ENCODE data around the gene MEI1. TPM values are rescaled to one million over a fixed set of nuclear protein-coding genes. Genes with fewer than 3 reads are reported as not detected.
"Not testable (repeated sequence)": the region's sequence is repeated elsewhere in the genome, so short reads cannot be mapped to it uniquely, and the experiment has no call there.

Gene MEI1
- total RNA-seq, 1 experiment from 2014 or later: 2.6 TPM

GRCh38 chr22:41676134-41676533 is 23.2 kb upstream of the MEI1 start:
- in situ Hi-C loops (cut with HindIII; ENCODE audit: low pct_unique_long_range_greater_than_20kb, low sequenced_read_pairs): no loop called here
- DNase-seq (ENCODE audit: low read depth): no peak

DNA sequence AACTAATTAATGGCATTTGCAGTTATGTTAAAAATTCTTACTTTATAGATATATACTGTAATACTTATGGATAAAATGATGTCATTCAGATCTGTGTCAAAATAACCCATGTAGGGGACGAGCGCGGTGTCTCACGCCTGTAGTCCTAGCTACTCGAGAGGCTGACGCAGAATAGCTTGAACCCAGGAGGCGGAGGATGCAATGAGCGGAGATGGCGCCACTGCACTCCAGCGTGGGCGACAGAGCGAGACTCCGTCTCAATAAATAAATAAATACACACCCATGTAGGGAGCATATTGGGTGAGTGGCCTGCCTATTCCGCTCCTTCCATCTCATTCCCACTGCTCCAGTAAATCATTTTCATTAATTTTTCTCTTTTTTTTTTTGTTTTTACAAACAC is 17.7 kb upstream of the MEI1 start:
- in situ Hi-C loops (cut with HindIII; ENCODE audit: low pct_unique_long_range_greater_than_20kb, low sequenced_read_pairs): no loop called here
- peak; percentile 58 for DNase-seq (ENCODE audit: low read depth)

DNA sequence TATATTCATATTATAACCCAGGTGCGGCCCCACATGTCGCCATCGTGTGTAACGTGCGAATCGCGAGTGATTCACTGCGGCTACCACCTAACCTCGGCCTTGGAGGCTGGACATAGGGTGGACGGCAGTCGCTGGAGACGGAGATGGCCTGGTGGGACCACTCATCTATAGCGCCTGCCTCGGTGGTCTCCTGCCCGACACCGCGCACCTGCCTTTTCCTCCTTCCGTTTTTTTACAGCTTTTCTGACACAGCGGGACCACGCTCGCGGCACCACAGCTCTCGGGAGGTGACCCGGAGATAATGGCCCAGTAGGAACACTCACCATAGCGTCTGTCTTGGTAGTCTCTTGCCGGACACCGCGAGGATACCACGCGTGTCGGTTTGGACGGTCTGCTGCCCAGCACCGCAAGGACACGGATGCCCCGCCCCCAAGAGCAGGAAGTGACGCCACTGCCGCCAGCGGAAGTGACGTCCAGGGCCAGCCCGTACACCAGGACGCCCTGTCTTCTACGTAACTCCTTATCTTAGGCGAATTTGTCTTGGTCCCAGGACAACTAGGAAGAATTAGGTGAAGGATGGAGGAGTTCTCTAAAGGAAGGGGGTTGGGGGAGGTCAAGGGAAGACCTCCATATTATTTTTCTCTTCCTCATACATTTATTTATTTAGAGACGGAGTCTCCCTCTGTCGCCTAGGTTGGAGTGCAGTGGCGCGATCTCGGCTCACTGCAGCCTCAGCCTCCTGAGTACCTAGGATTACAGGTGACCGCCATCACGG is 17.1 kb upstream of the MEI1 start:
- peak; percentile 86 for DNase-seq (ENCODE audit: low read depth)
- in situ Hi-C loops (cut with HindIII; ENCODE audit: low pct_unique_long_range_greater_than_20kb, low sequenced_read_pairs): no loop called here

- in situ Hi-C loops (cut with HindIII; ENCODE audit: low pct_unique_long_range_greater_than_20kb, low sequenced_read_pairs): no loop called here
- no peak for DNase-seq (ENCODE audit: low read depth)
Observed at GRCh38 chr22:41683052-41683451, 16.3 kb upstream of the MEI1 start.

DNA sequence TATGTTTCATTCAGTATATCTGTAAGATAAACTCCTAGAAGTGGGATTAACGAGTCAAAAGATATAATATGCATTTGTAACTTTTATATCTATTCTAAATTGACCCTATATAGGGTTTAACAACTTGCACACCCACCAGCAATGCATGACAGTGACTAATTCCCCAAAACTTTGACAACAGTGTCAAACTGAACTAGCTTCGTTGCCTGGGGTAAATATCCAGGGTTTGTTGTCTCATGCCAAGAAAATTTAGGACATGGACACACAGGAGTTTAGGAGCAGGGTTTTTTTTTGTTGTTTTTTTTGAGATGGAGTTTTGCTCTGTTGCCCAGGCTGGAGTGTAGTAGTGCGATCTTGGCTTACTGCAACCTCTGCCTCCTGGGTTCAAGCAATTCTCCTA is 15.7 kb upstream of the MEI1 start:
- DNase-seq (ENCODE audit: low read depth): no peak
- in situ Hi-C loops (cut with HindIII; ENCODE audit: low pct_unique_long_range_greater_than_20kb, low sequenced_read_pairs): no loop called here

DNA sequence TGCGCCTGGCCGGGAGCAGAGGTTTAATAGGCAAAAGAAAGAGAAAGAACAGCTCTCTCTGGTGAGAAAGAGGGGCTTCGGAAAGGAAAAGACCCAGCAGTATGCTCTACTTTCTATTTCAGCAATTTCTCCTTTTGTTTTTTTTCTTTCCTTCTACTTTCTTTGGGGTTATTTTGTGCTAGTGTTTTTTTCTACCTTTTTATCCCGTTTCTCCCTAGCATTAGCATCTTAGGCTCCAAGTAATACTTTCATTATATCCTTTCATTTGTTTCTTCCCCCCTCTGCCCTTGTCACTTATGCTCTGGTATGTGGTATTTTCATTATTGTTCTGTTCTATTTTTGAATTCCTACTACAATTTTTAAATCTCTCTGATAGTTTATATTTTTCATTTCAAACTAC is 15.1 kb upstream of the MEI1 start:
- in situ Hi-C loops (cut with HindIII; ENCODE audit: low pct_unique_long_range_greater_than_20kb, low sequenced_read_pairs): no loop called here
- DNase-seq (ENCODE audit: low read depth): no peak

DNA sequence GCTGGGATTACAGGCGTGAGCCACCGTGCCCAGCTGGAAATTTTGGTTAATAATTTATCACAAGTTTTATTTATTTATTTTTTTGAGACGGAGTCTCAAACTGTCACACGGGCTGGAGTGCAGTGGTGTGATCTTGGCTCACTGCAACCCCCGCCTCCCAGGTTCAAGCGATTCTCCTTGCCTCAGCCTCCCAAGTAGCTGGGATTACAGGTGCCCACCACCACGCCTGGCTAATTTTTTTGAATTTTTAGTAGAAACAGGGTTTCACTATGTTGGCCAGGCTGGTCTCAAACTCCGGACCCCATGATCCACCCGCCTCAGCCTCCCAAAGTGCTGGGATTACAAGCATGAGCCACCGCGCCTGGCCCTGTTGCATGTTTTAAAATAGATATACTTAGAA is 12.4 kb upstream of the MEI1 start:
- DNase-seq (ENCODE audit: low read depth); in situ Hi-C loops (cut with HindIII; ENCODE audit: low pct_unique_long_range_greater_than_20kb, low sequenced_read_pairs): not testable (repeated sequence)

DNA sequence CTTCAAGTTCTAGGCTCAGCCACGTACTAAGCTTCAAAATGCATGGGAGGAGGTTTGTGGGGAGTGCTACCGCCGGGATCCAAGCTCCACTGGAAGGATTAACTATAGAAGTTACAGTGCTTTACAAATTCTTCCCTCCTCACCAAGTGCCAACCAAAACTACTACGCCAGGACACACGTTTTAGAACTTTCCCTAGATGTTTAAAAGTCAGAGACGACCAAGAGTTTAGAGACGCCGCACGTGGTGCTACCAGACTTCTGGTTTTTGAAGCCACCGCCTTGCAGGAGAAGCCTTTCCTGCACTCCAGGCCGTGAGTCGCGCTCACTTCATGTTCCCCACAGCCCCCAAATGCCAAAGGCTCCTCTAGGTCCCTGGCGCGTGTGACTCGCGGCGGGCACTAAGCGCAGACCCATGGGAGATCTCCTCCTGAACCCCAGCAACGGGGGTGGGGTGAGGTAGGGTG is 11.4 kb upstream of the MEI1 start:
- peak; percentile 51 for DNase-seq (ENCODE audit: low read depth)
- in situ Hi-C loops (cut with HindIII; ENCODE audit: low pct_unique_long_range_greater_than_20kb, low sequenced_read_pairs): no loop called here

DNA sequence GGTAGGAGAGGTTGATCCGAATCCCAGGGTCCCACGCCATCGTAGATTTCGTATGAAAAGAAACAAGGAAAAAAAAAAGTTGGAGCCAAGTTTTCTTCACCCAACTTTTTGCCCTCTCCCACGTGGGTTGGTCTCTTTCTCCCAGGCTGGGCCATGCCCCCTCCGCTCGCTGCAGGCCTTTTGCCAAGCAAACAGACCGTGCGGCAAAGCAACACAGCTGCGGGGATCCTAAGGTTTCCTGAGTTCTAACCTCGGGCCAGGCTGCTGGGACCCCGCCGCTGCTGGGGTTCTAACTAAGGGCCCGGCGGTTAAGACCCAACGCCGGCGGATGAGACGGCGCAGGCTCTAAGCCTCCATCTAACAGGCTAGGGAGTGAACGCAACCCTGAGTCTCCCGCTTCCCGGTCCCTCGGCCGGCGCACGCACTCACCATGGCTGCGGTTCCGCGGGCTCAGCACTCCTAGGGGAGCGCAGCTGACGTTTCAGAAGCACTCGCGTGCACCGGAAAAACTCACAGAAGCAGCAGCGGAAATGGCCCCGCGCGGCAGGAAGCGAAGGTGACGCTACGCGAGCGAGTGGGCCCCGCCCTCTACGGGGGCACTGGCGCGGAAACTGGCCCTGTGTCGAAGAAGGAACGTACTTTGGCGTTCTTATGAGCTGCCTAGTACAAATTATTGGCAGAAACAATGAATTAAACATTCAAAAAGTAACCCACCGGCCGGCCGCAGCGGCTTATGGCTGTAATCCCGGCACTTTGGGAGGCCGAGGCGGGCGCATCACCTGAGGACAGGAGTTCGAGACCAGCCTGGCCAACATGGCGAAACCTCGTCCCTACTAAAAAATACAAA is 10.7 kb upstream of the MEI1 start, which contains the start of gene SNU13:
TSS of gene SNU13 (minus strand) at position 503 of the 847 bp plus-strand sequence. CDS start at position 432, 71 bp downstream.
- DNase-seq (ENCODE audit: low read depth): peak; percentile 87
- in situ Hi-C loops (cut with HindIII; ENCODE audit: low pct_unique_long_range_greater_than_20kb, low sequenced_read_pairs): no loop called here

- in situ Hi-C loops (cut with HindIII; ENCODE audit: low pct_unique_long_range_greater_than_20kb, low sequenced_read_pairs): no loop called here
- no peak for DNase-seq (ENCODE audit: low read depth)
Observed at GRCh38 chr22:41690476-41690875, 8.8 kb upstream of the MEI1 start.

- DNase-seq (ENCODE audit: low read depth): no peak
- in situ Hi-C loops (cut with HindIII; ENCODE audit: low pct_unique_long_range_greater_than_20kb, low sequenced_read_pairs): no loop called here
Observed at GRCh38 chr22:41695211-41695610, 4.1 kb upstream of the MEI1 start.

DNA sequence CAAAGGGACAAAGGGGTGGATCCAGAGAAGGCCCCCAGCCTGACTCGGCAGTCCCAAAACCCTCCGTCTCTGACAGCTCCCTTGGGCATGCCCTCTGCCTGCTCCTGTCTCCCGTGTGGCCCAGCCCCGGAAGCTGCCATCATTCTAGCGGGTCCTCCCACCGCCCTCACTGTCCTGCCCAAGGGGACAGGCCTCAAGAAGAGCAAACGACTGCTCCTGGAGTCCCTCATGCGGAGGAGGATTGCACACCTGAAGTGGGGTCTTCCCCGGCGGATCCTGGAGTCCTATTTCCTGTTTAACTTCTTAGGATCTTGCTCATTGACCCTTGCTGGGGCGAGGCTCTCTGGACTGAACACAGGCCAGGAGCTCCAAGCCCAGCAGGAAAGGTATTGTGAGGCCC is 2.6 kb upstream of the MEI1 start:
- in situ Hi-C loops (cut with HindIII; ENCODE audit: low pct_unique_long_range_greater_than_20kb, low sequenced_read_pairs): no loop called here
- no peak for DNase-seq (ENCODE audit: low read depth)

DNA sequence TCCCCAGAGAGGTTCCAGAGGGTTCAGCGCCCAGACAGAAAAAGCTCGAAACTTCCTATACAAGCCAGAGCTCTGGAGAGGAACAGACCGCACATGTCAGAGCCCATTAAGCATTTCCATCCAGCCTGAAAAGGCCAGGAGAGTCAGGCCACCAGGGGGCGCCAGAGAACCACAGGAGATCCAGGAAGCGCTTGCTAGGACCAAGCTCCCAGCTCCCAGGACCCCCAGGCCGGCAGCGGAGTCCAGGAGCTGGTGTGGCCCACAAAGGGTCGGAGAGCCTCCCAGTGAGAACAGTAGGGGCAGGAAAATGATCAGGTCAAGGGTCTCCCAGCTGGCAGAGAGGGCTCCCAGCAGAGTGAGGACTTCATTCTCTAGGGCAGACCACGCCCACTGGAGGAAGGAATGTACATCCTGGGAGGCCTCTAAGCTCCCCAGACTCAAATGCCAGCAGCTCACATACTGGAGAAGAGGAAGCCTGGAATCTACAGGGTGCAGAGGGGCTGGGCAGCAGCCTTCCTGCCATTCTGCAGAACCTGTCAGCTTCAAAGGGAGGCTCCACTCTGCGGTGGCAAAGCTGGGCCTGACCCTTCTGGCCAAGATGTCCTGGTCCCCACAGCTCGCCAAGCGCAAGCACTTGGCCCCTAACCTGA is 2.1 kb upstream of the MEI1 start:
- DNase-seq (ENCODE audit: low read depth): peak; percentile 88
- in situ Hi-C loops (cut with HindIII; ENCODE audit: low pct_unique_long_range_greater_than_20kb, low sequenced_read_pairs): no loop called here

DNA sequence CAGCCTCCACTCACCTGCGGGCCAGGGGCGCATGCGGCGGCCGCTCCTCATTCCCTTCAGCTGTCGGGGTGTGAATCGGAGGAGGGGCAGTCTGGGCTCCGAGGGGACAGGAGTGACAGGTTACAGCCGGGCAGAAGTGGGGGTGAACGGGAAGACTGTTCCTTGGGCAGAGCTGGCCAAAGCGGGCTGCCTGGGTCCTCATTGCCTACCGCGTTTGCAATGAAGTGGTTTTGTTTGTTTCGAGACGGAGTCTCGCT is 733 bp downstream of the MEI1 start:
- in situ Hi-C loops (cut with HindIII; ENCODE audit: low pct_unique_long_range_greater_than_20kb, low sequenced_read_pairs): no loop called here
- DNase-seq (ENCODE audit: low read depth): no peak

DNA sequence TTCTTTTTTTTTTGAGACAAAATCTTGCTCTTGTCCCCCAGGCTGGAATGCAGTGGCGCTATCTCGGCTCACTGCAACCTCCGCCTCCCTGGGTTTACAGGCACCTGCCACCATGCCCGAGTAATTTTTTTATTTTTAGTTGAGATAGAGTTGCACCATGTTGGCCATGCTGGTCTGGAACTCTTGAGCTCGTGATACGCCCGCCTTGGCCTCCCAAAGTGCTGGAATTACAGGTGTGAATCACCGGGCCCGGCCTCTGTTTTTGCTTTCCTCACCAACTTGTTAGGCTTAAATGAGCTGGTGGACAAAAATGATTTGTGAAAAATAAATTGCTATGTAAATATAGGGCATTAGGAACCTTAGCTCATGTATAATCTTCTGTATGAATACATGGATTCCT is 3.5 kb downstream of the MEI1 start:
- in situ Hi-C loops (cut with HindIII; ENCODE audit: low pct_unique_long_range_greater_than_20kb, low sequenced_read_pairs): no loop called here

GRCh38 chr22:41709341-41709740 is 10.0 kb downstream of the MEI1 start:
- in situ Hi-C loops (cut with HindIII; ENCODE audit: low pct_unique_long_range_greater_than_20kb, low sequenced_read_pairs): no loop called here
- DNase-seq (ENCODE audit: low read depth): no peak

More for the DNA sequence above, 3.5 kb downstream of the MEI1 start:
- no peak for DNase-seq (ENCODE audit: low read depth)

DNA sequence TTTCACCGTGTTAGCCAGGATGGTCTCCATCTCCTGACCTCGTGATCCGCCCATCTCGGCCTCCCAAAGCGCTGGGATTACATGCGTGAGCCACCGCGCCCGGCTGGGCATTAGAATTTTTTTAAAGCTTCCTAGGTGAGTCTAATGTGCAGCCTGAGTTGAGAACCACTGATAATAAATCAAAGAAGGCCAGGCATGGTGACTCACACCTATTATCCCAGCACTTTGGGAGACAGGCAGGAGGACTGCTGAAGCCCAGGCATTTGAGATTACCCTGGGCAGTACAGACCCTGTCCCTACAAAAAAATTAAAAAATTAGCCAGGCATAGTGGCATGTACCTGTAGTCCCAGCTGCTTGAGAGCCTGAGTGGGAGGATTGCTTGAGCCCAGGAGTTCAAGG is 13.7 kb downstream of the MEI1 start:
- DNase-seq (ENCODE audit: low read depth): peak; percentile 51
- in situ Hi-C loops (cut with HindIII; ENCODE audit: low pct_unique_long_range_greater_than_20kb, low sequenced_read_pairs): no loop called here

DNA sequence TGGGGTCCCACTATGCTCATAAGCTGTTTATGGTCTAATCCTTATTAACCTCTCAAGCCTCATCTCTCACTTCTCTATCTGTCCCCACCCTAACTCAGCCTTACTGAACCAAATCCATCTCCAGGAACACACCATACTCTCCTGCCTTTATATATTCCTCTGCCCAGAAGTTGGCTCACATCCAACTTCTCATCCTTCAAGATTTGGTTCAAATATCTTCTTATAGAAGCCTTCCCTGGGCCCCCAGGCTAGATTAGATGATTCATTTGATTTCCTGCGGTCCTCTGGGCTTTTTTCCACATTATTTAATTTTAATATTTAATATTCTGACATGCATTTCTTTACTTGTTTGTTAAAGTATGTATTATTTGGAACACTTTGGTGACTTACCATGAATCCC is 23.2 kb downstream of the MEI1 start:
- DNase-seq (ENCODE audit: low read depth): no peak
- in situ Hi-C loops (cut with HindIII; ENCODE audit: low pct_unique_long_range_greater_than_20kb, low sequenced_read_pairs): no loop called here

DNA sequence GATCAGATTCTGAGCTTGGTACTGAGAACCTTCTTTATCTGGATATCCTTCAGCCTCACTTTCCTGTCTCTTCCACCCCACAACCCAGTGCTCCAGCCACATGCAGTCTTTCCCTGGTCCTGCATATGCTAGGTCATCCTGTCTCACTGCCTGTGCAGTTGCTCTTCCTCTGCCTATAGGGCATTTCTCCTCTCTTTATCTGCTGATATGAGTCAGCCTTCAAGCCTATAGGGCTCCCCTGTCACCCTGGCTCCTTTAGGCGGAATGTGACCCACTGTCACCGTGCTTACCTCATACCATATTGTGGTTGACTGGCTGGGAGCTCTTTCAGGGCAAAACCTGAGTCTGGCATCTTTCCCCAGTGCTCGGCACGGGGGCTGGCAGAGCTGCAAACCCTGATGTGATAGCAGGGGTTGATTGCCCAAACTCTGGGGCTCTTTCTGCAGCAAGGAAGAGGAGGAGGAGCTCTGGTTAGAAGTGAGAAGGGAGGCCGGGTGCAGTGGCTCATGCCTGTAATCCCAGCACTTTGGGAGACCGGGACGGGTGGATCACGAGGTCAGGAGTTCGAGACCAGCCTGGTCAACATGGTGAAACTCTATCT is 26.3 kb downstream of the MEI1 start:
- peak; percentile 7 for DNase-seq (ENCODE audit: low read depth)
- in situ Hi-C loops (cut with HindIII; ENCODE audit: low pct_unique_long_range_greater_than_20kb, low sequenced_read_pairs): no loop called here

Measured in Caki2 (cell line).